ENCODE results near the gene TMCO4. TPM values are rescaled to one million over a fixed set of nuclear protein-coding genes. Genes with fewer than 3 reads are reported as not detected.

The TMCO4 gene
- total RNA-seq, 1 donor from 2014 or later: 24.3 TPM

- Histone ChIP-seq H3K4me1 (no peaks in the 10 kb centered on the region), H3K27me3 (no peaks in the 10 kb centered on the region), H3K4me3 (no peak overlapping the region), H3K36me3 (no peaks in the 10 kb centered on the region), H3K27ac (no peak overlapping the region), H3K9me3 (no peaks in the 10 kb centered on the region)
- TF ChIP-seq CTCF (IDR thresholded peaks at IDR 0.05): no peak
- no peak for ATAC-seq
- intact Hi-C loops (cut with DNase I): no loop called here
- DNase-seq: no peak
Measured at GRCh38 chr1:19709260-19709793, 90.4 kb downstream of the TMCO4 start.

- TF ChIP-seq CTCF (IDR thresholded peaks at IDR 0.05): no peak
- no peaks in the 10 kb centered on the region for H3K36me3 ChIP-seq
- H3K9me3 ChIP-seq: no peaks in the 10 kb centered on the region
- no peak for DNase-seq
- no peaks in the 10 kb centered on the region for H3K27me3 ChIP-seq
- H3K27ac ChIP-seq: no peak overlapping the region
- ATAC-seq: no peak
- H3K4me1 ChIP-seq: no peaks in the 10 kb centered on the region
- H3K4me3 ChIP-seq: no peak overlapping the region
- intact Hi-C loops (cut with DNase I): no loop called here
Measured at GRCh38 chr1:19708567-19709110, 91.1 kb downstream of the TMCO4 start.

- Histone ChIP-seq H3K4me3 (no peak overlapping the region), H3K4me1 (no peaks in the 10 kb centered on the region), H3K27ac (no peak overlapping the region), H3K36me3 (no peaks in the 10 kb centered on the region), H3K9me3 (no peaks in the 10 kb centered on the region), H3K27me3 (no peaks in the 10 kb centered on the region)
- TF ChIP-seq CTCF (IDR thresholded peaks at IDR 0.05): no peak
- intact Hi-C loops (cut with DNase I): no loop called here
- DNase-seq (no peak), ATAC-seq (no peak)
Measured at GRCh38 chr1:19706136-19706535, 93.6 kb downstream of the TMCO4 start.

GRCh38 chr1:19705464-19705863 is 94.3 kb downstream of the TMCO4 start:
- H3K27ac ChIP-seq: no peak overlapping the region
- DNase-seq (no peak), ATAC-seq (no peak)
- H3K4me1 ChIP-seq: no peaks in the 10 kb centered on the region
- no peak overlapping the region for H3K4me3 ChIP-seq
- TF ChIP-seq CTCF (IDR thresholded peaks at IDR 0.05): no peak
- H3K36me3 ChIP-seq: no peaks in the 10 kb centered on the region
- intact Hi-C loops (cut with DNase I): no loop called here
- H3K9me3 ChIP-seq: no peaks in the 10 kb centered on the region
- no peaks in the 10 kb centered on the region for H3K27me3 ChIP-seq

- DNase-seq (peak; percentile 79), ATAC-seq (peak; percentile 94)
Measured at GRCh38 chr1:19704247-19705113, 95.2 kb downstream of the TMCO4 start.

More at GRCh38 chr1:19704247-19705113, 95.2 kb downstream of the TMCO4 start:
- no peak overlapping the region for H3K4me3 ChIP-seq
- intact Hi-C loops (cut with DNase I): no loop called here
- no peaks in the 10 kb centered on the region for H3K27me3 ChIP-seq
- no peaks in the 10 kb centered on the region for H3K4me1 ChIP-seq
- H3K27ac ChIP-seq: no peak overlapping the region
- no peaks in the 10 kb centered on the region for H3K36me3 ChIP-seq
- no peaks in the 10 kb centered on the region for H3K9me3 ChIP-seq
- peak; percentile 92 for TF ChIP-seq CTCF (IDR thresholded peaks at IDR 0.05)
